ENCODE results near the gene LGALS7B. TPM values are rescaled to one million over a fixed set of nuclear protein-coding genes. Genes with fewer than 3 reads are reported as not detected.

The LGALS7B gene
- total RNA-seq, 2 experiments from 2014 or later: not detected

DNA sequence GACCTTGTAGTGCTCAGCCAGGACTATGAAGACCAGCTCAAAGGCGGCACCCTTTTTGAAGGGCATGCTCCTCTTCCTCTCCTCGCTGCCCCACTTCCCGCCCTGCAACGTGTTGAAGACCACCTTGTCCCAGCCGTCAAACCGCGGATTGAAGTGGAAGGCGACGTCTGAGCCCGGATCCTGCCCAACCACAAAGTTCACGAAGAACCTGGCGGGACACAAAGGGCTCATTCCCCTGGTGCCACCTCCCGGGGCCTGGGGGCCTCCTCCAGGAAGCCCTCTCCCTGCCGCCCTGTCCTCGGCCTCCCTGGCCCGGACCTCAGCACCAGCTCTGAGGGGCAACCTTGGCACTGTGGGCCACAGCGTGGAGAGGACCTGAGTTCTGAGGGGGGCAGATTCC is 19.7 kb downstream of the LGALS7B start:
- DNase-seq (ENCODE audit: low spot score): no peak
- Histone ChIP-seq H3K4me2 (ENCODE audit: low read length) (no peak overlapping the region), H3K9me2 (ENCODE audit: insufficient read depth, low read length) (no peaks in the 10 kb centered on the region), H3K79me2 (ENCODE audit: insufficient read depth, low read depth, low read length) (no peaks in the 10 kb centered on the region), H3K9me3 (ENCODE audit: low read length) (no peaks in the 10 kb centered on the region), H3K4me3 (ENCODE audit: low read depth, low read length, poor library complexity, severe bottlenecking) (no peak overlapping the region), H3K27ac (ENCODE audit: low read depth, low read length, poor library complexity, severe bottlenecking) (no peak overlapping the region), H4K20me1 (ENCODE audit: insufficient read depth, low read length) (no peaks in the 10 kb centered on the region), H3K36me3 (ENCODE audit: insufficient read depth, low read length) (no peaks in the 10 kb centered on the region), H3K4me1 (ENCODE audit: insufficient read depth, low read length, poor library complexity, severe bottlenecking) (peaks cover 3% of the 10 kb centered on the region), H2AFZ (ENCODE audit: low read length) (no peak overlapping the region)
- ChIA-PET POLR2A (no interaction called here), CTCF (ENCODE audit: unreplicated experiment) (no interaction called here)
- no peak for TF ChIP-seq EZH2phosphoT487 (IDR thresholded peaks at IDR 0.05; ENCODE audit: borderline replicate concordance, low read depth, low read length)
- TF ChIP-seq CTCF (conservative IDR thresholded peaks at IDR 0.05; ENCODE audit: low read length): no peak
- intact Hi-C loops (cut with micrococcal nuclease; ENCODE audit: unreplicated experiment): no loop called here
- BruUV-seq (replicated peaks): no TSS peak

- TF ChIP-seq CTCF (conservative IDR thresholded peaks at IDR 0.05; ENCODE audit: low read length): no peak
- no peak for TF ChIP-seq EZH2phosphoT487 (IDR thresholded peaks at IDR 0.05; ENCODE audit: borderline replicate concordance, low read depth, low read length)
- Histone ChIP-seq H4K20me1 (ENCODE audit: insufficient read depth, low read length) (no peaks in the 10 kb centered on the region), H3K4me2 (ENCODE audit: low read length) (no peak overlapping the region), H3K36me3 (ENCODE audit: insufficient read depth, low read length) (no peaks in the 10 kb centered on the region), H3K9me2 (ENCODE audit: insufficient read depth, low read length) (no peaks in the 10 kb centered on the region), H3K4me1 (ENCODE audit: insufficient read depth, low read length, poor library complexity, severe bottlenecking) (peaks cover 3% of the 10 kb centered on the region), H2AFZ (ENCODE audit: low read length) (no peak overlapping the region), H3K79me2 (ENCODE audit: insufficient read depth, low read depth, low read length) (no peaks in the 10 kb centered on the region), H3K9me3 (ENCODE audit: low read length) (no peaks in the 10 kb centered on the region), H3K4me3 (ENCODE audit: low read depth, low read length, poor library complexity, severe bottlenecking) (no peak overlapping the region), H3K27ac (ENCODE audit: low read depth, low read length, poor library complexity, severe bottlenecking) (no peak overlapping the region)
- BruUV-seq (replicated peaks): no TSS peak
- ChIA-PET CTCF (ENCODE audit: unreplicated experiment) (no interaction called here), POLR2A (interaction anchor here (0.7 kb wide), 1 partner anchor 20 kb away, joined by 5 read pairs; no protein-coding TSS in a partner anchor)
- DNase-seq (ENCODE audit: low spot score): no peak
- intact Hi-C loops (cut with micrococcal nuclease; ENCODE audit: unreplicated experiment): no loop called here
Measured at GRCh38 chr19:38809592-38810252, 20.7 kb downstream of the LGALS7B start.

GRCh38 chr19:38812009-38812840 is 23.2 kb downstream of the LGALS7B start:
- POLR2A ChIA-PET: interaction anchor here (0.5 kb wide), 1 partner anchor 46 kb away, joined by 3 read pairs; no protein-coding TSS in a partner anchor
- H3K4me2 ChIP-seq (ENCODE audit: low read length): no peak overlapping the region

More at GRCh38 chr19:38812009-38812840, 23.2 kb downstream of the LGALS7B start:
- BruUV-seq (replicated peaks): no TSS peak
- H3K27ac ChIP-seq (ENCODE audit: low read depth, low read length, poor library complexity, severe bottlenecking): no peak overlapping the region
- no peaks in the 10 kb centered on the region for H3K9me2 ChIP-seq (ENCODE audit: insufficient read depth, low read length)
- H3K4me3 ChIP-seq (ENCODE audit: low read depth, low read length, poor library complexity, severe bottlenecking): no peak overlapping the region
- H3K79me2 ChIP-seq (ENCODE audit: insufficient read depth, low read depth, low read length): no peaks in the 10 kb centered on the region
- 0 out of 2 replicates have a peak, but pooled peaks cover 9% of the 10 kb centered on the region for H3K36me3 ChIP-seq (ENCODE audit: insufficient read depth, low read length)
- intact Hi-C loops (cut with micrococcal nuclease; ENCODE audit: unreplicated experiment): no loop called here
- H4K20me1 ChIP-seq (ENCODE audit: insufficient read depth, low read length): no peaks in the 10 kb centered on the region
- DNase-seq (ENCODE audit: low spot score): no peak
- no peak overlapping the region for H2AFZ ChIP-seq (ENCODE audit: low read length)
- TF ChIP-seq EZH2phosphoT487 (IDR thresholded peaks at IDR 0.05; ENCODE audit: borderline replicate concordance, low read depth, low read length) (no peak), CTCF (conservative IDR thresholded peaks at IDR 0.05; ENCODE audit: low read length) (no peak)
- CTCF ChIA-PET (ENCODE audit: unreplicated experiment): no interaction called here
- H3K4me1 ChIP-seq (ENCODE audit: insufficient read depth, low read length, poor library complexity, severe bottlenecking): no peaks in the 10 kb centered on the region
- no peaks in the 10 kb centered on the region for H3K9me3 ChIP-seq (ENCODE audit: low read length)

Measured in OCI-LY7 (cell line).